ENCODE measurements around the gene JARID2. TPM values are rescaled to one million over a fixed set of nuclear protein-coding genes. Genes with fewer than 3 reads are reported as not detected.

The JARID2 gene
- total and polyA plus RNA-seq, 2 of the 13 experiments (the other 11 are each of a cell fraction or from before 2014, with no cell fraction given): 7.5 to 10.3 TPM

- H3K36me3 ChIP-seq (replicated peaks in 1 of 2; ENCODE audit: control insufficient read depth in 1 of 2, insufficient read depth in 2 of 2, low read length in 2 of 2): peaks cover 18 to 36% of the 10 kb centered on the region in 2 experiments
- peaks cover 9% of the 10 kb centered on the region; the same call in 1 of the 2 replicates for H4K20me1 ChIP-seq (ENCODE audit: insufficient read depth, low read length)
- peak overlapping the region; percentile 49 for H3K27ac ChIP-seq (ENCODE audit: extremely low read length, insufficient read depth, low read length)
- in situ Hi-C loops (cut with HindIII; ENCODE audit: extremely low pct_ligation_motif_present, low pct_unique_long_range_greater_than_20kb) (no loop called here), intact Hi-C loops (cut with micrococcal nuclease; ENCODE audit: unreplicated experiment) (loop anchor here (2.0 kb wide), 1 partner anchor 117 kb away; no protein-coding TSS in a partner anchor)
- DNase-seq (ENCODE audit: low spot score) (no peak), FAIRE-seq (no peak), ATAC-seq (no peak)
- H3K27me3 ChIP-seq (ENCODE audit: control insufficient read depth in 1 of 2, insufficient read depth in 2 of 2, low read length in 2 of 2): no peaks in the 10 kb centered on the region
- H3K4me3 ChIP-seq (replicated peaks in 1 of 3; ENCODE audit: insufficient read depth in 1 of 3, low read depth in 2 of 3, low read length in 3 of 3): peak overlapping the region in 1 of 3 experiments; percentile 60; a peak in 2 of 6 replicates
- H3K9ac ChIP-seq (ENCODE audit: insufficient read depth, low read depth, low read length): peak overlapping the region; percentile 27; the same call in 1 of the 2 replicates
- H3K4me2 ChIP-seq (ENCODE audit: low read depth, low read length): peak overlapping the region; percentile 76
- H3K9me3 ChIP-seq (ENCODE audit: low read length): no peaks in the 10 kb centered on the region
- H3K79me2 ChIP-seq (ENCODE audit: insufficient read depth, low read length): no peaks in the 10 kb centered on the region
- H3K4me1 ChIP-seq (ENCODE audit: insufficient read depth, low read length): peaks cover 30% of the 10 kb centered on the region
- 94% methylated on average over 12 of the region's 12 CpGs for WGBS (ENCODE audit: low lambda C conversion rate)
- CTCF ChIA-PET (ENCODE audit: low intra/inter-chr PET ratio, low total read pairs): no interaction called here
- BruUV-seq (replicated peaks): no TSS peak
- POLR2A ChIA-PET: no interaction called here
- H2AFZ ChIP-seq (ENCODE audit: low read length): no peak overlapping the region
- TF ChIP-seq ZNF768 (CRISPR knock-in tag; IDR thresholded peaks at IDR 0.05) (peak; percentile 74; the same call in 1 of the 2 replicates), PAF1 (CRISPR knock-in tag; IDR thresholded peaks at IDR 0.05) (no peak)
Observed at GRCh38 chr6:15504040-15504495, 258.2 kb downstream of the JARID2 start.

DNA sequence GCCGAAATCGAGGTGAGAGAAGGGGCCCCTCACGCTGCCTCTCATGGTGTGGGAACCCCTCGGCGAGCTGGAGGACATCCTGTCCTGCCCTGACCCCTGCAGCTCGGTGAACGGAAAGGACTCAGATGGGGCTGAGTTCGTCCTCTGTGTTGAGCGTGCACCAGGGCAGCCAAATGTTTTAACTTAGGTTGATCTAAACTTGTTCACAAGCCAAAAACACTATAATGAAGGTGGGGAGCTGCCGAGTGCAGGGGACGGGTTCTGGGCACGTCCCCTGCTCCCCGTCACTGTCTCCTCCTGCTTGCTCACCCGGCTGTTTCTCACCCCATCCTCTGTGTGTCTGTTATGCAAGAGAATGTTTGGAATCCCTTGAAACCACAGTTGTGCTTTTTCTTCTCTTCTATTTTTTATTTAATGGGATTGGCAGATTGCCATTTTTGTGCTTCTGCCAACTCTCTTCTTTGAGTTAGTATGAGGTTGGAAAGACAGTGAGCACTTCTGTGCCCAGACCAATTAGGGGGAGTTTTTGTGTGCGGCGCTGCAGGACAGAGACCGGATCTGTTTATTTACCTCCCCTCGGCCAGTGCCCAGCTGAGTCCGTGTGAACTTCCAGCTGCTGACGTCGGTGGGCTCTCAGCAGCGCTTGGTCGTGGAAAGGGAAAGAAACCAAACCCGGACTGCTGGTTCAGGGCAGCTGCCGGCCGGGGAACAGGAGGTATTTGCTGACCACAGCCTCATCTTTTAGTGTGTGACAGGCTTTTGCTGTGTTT, 258.9 kb downstream of the JARID2 start:
- Histone ChIP-seq H3K4me2 (ENCODE audit: low read depth, low read length) (peak overlapping the region; percentile 76), H3K27ac (ENCODE audit: extremely low read length, insufficient read depth, low read length) (peak overlapping the region; percentile 49)
- in situ Hi-C loops (cut with HindIII; ENCODE audit: extremely low pct_ligation_motif_present, low pct_unique_long_range_greater_than_20kb): no loop called here
- TF ChIP-seq MTA1 (CRISPR knock-in tag; IDR thresholded peaks at IDR 0.05; ENCODE audit: borderline replicate concordance) (peak; percentile 67; the same call in 1 of the 2 replicates), NFYC (CRISPR knock-in tag; IDR thresholded peaks at IDR 0.05) (no peak; the same call in 1 of the 2 replicates), GTF2F1 (IDR thresholded peaks at IDR 0.05; ENCODE audit: low read length) (no peak), MTF2 (CRISPR knock-in tag; IDR thresholded peaks at IDR 0.05; ENCODE audit: borderline replicate concordance) (no peak), CHD4 (IDR thresholded peaks at IDR 0.05; ENCODE audit: borderline replicate concordance, low read length) (no peak), PRDM15 (CRISPR knock-in tag; IDR thresholded peaks at IDR 0.05) (peak; percentile 76; the same call in 1 of the 2 replicates), HOXA3 (CRISPR knock-in tag; IDR thresholded peaks at IDR 0.05) (peak; percentile 34; the same call in 1 of the 2 replicates), E2F1 (CRISPR knock-in tag; IDR thresholded peaks at IDR 0.05) (no peak), NR2C2 (CRISPR knock-in tag; IDR thresholded peaks at IDR 0.05; ENCODE audit: borderline replicate concordance) (0 out of 2 replicates have a peak, but pooled peaks have one; percentile 16), IKZF4 (CRISPR knock-in tag; IDR thresholded peaks at IDR 0.05; ENCODE audit: borderline replicate concordance, low read depth, not compliant biosample characterization) (no peak)

More for the DNA sequence above, 258.9 kb downstream of the JARID2 start:
- FAIRE-seq (peak; percentile 89), ATAC-seq (peak; percentile 91), DNase-seq (ENCODE audit: low spot score) (peak; percentile 94)
- no TSS peak for BruUV-seq (replicated peaks)
- Histone ChIP-seq H2AFZ (ENCODE audit: low read length) (no peak overlapping the region), H3K79me2 (ENCODE audit: insufficient read depth, low read length) (no peaks in the 10 kb centered on the region), H3K9me3 (ENCODE audit: low read length) (no peaks in the 10 kb centered on the region), H3K27me3 (ENCODE audit: control insufficient read depth in 1 of 2, insufficient read depth in 2 of 2, low read length in 2 of 2) (no peaks in the 10 kb centered on the region), H4K20me1 (ENCODE audit: insufficient read depth, low read length) (peaks cover 9% of the 10 kb centered on the region; the same call in 1 of the 2 replicates), H3K36me3 (replicated peaks in 1 of 2; ENCODE audit: control insufficient read depth in 1 of 2, insufficient read depth in 2 of 2, low read length in 2 of 2) (peaks cover 16 to 36% of the 10 kb centered on the region in 2 experiments), H3K4me3 (replicated peaks in 1 of 3; ENCODE audit: insufficient read depth in 1 of 3, low read depth in 2 of 3, low read length in 3 of 3) (peak overlapping the region; percentile 24 to 60 (median 29); a peak in 5 of 6 replicates), H3K9ac (ENCODE audit: insufficient read depth, low read depth, low read length) (peak overlapping the region; percentile 36), H3K4me1 (ENCODE audit: insufficient read depth, low read length) (peaks cover 30% of the 10 kb centered on the region)
- 15% methylated on average over 26 of the region's 26 CpGs for WGBS (ENCODE audit: low lambda C conversion rate)
- intact Hi-C loops (cut with micrococcal nuclease; ENCODE audit: unreplicated experiment): loop anchor here (2.0 kb wide), 1 partner anchor 116 kb away; no protein-coding TSS in a partner anchor
- POLR2A ChIA-PET: no interaction called here
- CTCF ChIA-PET (ENCODE audit: low intra/inter-chr PET ratio, low total read pairs): no interaction called here

All from HepG2 (cell line).